LNCAP (cell line): ENCODE results near the gene SLC22A13.

ENCODE experiments used
- CTCF ChIP-seq: fragments of 450-650 bp; IDR thresholded peaks from 2 replicates; pipeline ENCODE4 v1.5.1; 2017; ENCODE audit warnings: mild to moderate bottlenecking

Gene SLC22A13

GRCh38 chr3:38265604-38266307, at the start of gene SLC22A13:
Gene SLC22A13, plus strand, starts transcription at chr3:38265812. Its CDS starts 49 bp downstream, at chr3:38265861.
- TF ChIP-seq CTCF: no peak

- TF ChIP-seq CTCF: no peak
Observed at GRCh38 chr3:38219609-38220197, 45.9 kb upstream of the SLC22A13 start.

GRCh38 chr3:38221005-38221404, 44.6 kb upstream of the SLC22A13 start:
- no peak for TF ChIP-seq CTCF

GRCh38 chr3:38222032-38222634, 43.5 kb upstream of the SLC22A13 start:
- no peak for TF ChIP-seq CTCF

- no peak for TF ChIP-seq CTCF
Observed at GRCh38 chr3:38224357-38224756, 41.3 kb upstream of the SLC22A13 start.

- no peak for TF ChIP-seq CTCF
Observed at GRCh38 chr3:38226273-38226672, 39.3 kb upstream of the SLC22A13 start.

- no peak for TF ChIP-seq CTCF
Observed at GRCh38 chr3:38227989-38228388, 37.6 kb upstream of the SLC22A13 start.
